ENCODE measurements around the gene SERINC3. TPM values are rescaled to one million over a fixed set of nuclear protein-coding genes. Genes with fewer than 3 reads are reported as not detected.
A peak's percentile ranks its signal among the peaks of the same experiment; 100 is the strongest.

SERINC3 gene
- total and polyA plus RNA-seq, 2 of the 8 experiments (the other 6 are each of a cell fraction or from before 2014, with no cell fraction given), result 47.2 to 66.0 TPM

DNA sequence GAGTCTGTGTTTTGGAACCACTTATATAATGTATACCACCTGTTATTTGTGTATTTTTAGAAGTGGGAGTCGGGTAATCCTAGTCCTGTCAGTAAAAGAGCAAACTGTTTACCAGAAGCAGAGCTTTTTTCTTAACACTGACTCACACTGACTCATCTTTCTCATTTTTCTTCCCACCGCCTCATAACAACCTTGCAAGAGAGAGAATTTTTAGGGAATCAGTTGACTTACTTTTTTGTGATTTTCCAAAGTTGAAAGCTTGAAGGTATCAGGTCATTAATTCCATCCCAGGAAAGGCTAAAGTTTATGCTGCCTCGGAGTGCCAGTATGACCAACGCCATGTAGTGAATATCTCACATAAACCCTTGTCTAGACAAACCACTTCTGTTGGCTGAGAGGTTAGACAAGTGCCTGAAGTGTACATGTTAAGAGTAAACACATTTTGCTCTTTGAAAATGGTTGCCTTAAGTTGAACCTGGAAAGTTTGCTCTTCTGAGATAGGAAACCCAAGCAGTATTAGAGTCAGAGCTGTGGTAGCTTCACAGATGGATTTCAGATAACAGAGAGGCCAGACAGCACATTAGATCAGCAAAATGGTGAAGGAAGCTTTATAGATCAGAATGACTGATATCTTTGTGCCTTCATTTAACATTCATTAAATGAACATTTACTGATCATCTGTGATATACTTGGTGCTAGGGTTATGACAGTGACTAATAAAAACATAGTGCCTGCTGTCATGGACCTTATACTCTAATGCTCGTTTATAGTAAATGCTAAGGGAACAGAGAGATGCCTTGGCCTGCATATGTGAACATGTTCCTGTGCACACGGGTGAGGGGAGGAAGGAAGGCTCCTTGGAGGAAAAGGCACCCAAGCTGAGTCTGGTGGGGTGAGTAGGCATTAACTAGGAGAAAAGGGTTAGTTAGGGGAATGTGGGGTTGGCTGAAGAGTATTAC lies 31.4 kb upstream of the SERINC3 start:
- Histone ChIP-seq H3K56ac (replicated peaks; ENCODE audit: insufficient read length, low read depth, low read length) (no peak overlapping the region), H3K23me2 (ENCODE audit: low read depth, low read length) (no peaks in the 10 kb centered on the region), H3K4me1 (replicated peaks in 1 of 4; ENCODE audit: control insufficient read depth in 3 of 4, insufficient read depth in 4 of 4, low read length in 3 of 4) (no peaks in the 10 kb centered on the region), H3K27ac (ENCODE audit: low read depth, low read length) (no peak overlapping the region), H3K4me2 (ENCODE audit: insufficient read depth in 1 of 2, low read depth in 2 of 2, low read length in 2 of 2) (no peak overlapping the region), H3K18ac (ENCODE audit: extremely low read depth, low read length) (no peak overlapping the region), H3K79me1 (ENCODE audit: low read depth, low read length) (no peaks in the 10 kb centered on the region; the same call in 1 of the 2 replicates), H4K91ac (replicated peaks; ENCODE audit: insufficient read length, low read length) (no peak overlapping the region), H3K27me3 (replicated peaks in 1 of 4; ENCODE audit: control insufficient read depth in 3 of 4, extremely low read depth in 1 of 4, insufficient read depth in 3 of 4, low read length in 3 of 4) (no peaks in the 10 kb centered on the region), H3K23ac (ENCODE audit: insufficient read length) (no peak overlapping the region), H3K36me3 (ENCODE audit: control insufficient read depth in 2 of 4, insufficient read depth in 4 of 4, low read length in 3 of 4) (no peaks in the 10 kb centered on the region), H4K20me1 (replicated peaks in 1 of 2; ENCODE audit: control insufficient read depth in 1 of 2, insufficient read depth in 2 of 2, low read length in 2 of 2) (peaks cover 2 to 3% of the 10 kb centered on the region in 2 experiments), H2BK5ac (ENCODE audit: low read depth, low read length) (no peak overlapping the region), H3K4me3 (ENCODE audit: extremely low read depth in 1 of 4, insufficient read depth in 2 of 4, low read depth in 3 of 4, low read length in 4 of 4) (no peak overlapping the region), H4K8ac (ENCODE audit: extremely low read depth, insufficient read depth, low read length) (no peak overlapping the region), H3K4ac (replicated peaks; ENCODE audit: insufficient read length, low read depth, low read length) (no peak overlapping the region), H2BK12ac (ENCODE audit: low read depth, low read length) (no peak overlapping the region), H3K9me3 (ENCODE audit: insufficient read depth in 2 of 2, low read depth in 1 of 2, low read length in 1 of 2) (no peaks in the 10 kb centered on the region), H2BK120ac (replicated peaks; ENCODE audit: low read depth, low read length) (no peak overlapping the region), H2AK5ac (ENCODE audit: low read depth, low read length) (no peak overlapping the region), H3K14ac (ENCODE audit: insufficient read length) (no peak overlapping the region), H2AFZ (ENCODE audit: low read length) (no peak overlapping the region), H2BK20ac (ENCODE audit: low read length) (no peak overlapping the region), H3K9ac (replicated peaks in 1 of 4; ENCODE audit: extremely low read depth in 1 of 4, low read depth in 3 of 4, low read length in 3 of 4) (peak overlapping the region in 1 of 4 experiments; percentile 34; a peak in 1 of 7 replicates), H2BK15ac (ENCODE audit: low read length) (no peak overlapping the region), H3K79me2 (ENCODE audit: control insufficient read depth in 1 of 2, insufficient read depth in 2 of 2, low read length in 2 of 2) (no peaks in the 10 kb centered on the region), H4K5ac (ENCODE audit: insufficient read length, low read depth, low read length) (no peak overlapping the region)
- WGBS, 2 experiments (ENCODE audit: extremely low coverage in 1 of 2, insufficient coverage in 1 of 2, insufficient read length in 1 of 2, insufficient replicate concordance in 2 of 2, low coverage in 1 of 2, low lambda C conversion rate in 2 of 2, missing lambda C conversion rate in 1 of 2), result 85% methylated on average over 6 of the region's 6 CpGs; no CpG with 5 or more reads in 1 of the 2 experiments
- ChIA-PET POLR2A (ENCODE audit: partially characterized antibody) (interaction anchor here (0.9 kb wide), 2 partner anchors 11 to 16 kb away, joined by 3 read pairs; no protein-coding TSS in a partner anchor), CTCF (ENCODE audit: partially characterized antibody) (interaction anchor here (0.7 to 0.9 kb wide), 2 partner anchors 57 to 103 kb away, joined by 4 read pairs; no protein-coding TSS in a partner anchor)
- no peak for FAIRE-seq
- no peak for DNase-seq (ENCODE audit: low read depth in 1 of 2, low spot score in 2 of 2)
- no peak for TF ChIP-seq SUZ12 (IDR thresholded peaks at IDR 0.05; ENCODE audit: low read length)
- TF ChIP-seq TAF1 (IDR thresholded peaks at IDR 0.05; ENCODE audit: low read depth, low read length), result no peak
